ENCODE data around the gene TTC12.

DNA sequence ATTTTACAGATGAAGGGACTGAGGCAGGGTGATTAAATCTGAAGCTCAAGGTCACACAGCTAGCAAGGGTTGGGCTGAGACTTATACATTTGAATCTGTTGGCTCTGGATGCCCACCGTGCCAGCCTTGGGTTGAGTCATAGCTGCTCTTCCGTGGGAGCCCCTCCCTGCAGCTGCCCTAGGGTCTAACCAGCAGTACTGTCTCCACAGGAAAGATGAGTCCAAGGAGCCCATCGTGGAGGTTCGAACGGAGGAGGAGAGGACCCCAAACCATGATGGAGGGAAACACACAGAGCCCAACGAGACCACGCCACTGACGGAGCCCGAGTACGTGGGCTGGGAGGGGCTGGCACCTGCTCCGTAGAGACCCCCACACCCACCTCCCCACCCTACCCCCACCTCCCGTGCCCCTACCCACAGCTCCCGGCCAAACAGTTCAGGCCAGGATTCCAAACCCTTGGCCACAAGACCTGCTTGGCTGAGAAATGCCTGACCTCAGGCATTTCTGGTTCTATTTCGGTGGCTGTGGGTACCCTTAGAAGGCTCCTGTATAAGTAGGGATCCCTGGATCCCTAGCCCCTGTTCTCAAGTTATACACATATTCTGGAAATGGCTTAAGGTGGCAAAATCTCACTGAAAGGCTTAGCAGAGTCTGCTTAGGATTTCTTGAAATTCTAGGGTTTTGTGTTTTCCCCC is 42.7 kb upstream of the TTC12 start:
- TF ChIP-seq, protein P1, sequence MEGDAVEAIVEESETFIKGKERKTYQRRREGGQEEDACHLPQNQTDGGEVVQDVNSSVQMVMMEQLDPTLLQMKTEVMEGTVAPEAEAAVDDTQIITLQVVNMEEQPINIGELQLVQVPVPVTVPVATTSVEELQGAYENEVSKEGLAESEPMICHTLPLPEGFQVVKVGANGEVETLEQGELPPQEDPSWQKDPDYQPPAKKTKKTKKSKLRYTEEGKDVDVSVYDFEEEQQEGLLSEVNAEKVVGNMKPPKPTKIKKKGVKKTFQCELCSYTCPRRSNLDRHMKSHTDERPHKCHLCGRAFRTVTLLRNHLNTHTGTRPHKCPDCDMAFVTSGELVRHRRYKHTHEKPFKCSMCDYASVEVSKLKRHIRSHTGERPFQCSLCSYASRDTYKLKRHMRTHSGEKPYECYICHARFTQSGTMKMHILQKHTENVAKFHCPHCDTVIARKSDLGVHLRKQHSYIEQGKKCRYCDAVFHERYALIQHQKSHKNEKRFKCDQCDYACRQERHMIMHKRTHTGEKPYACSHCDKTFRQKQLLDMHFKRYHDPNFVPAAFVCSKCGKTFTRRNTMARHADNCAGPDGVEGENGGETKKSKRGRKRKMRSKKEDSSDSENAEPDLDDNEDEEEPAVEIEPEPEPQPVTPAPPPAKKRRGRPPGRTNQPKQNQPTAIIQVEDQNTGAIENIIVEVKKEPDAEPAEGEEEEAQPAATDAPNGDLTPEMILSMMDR (IDR thresholded peaks at IDR 0.05) = no peak
- no peak for TF ChIP-seq POLR2A (IDR thresholded peaks at IDR 0.05)
- TF ChIP-seq EP300 (IDR thresholded peaks at IDR 0.05) = no peak
